Parathyroid adenoma (tissue), 2 donors: Measurements from ENCODE around the gene PRKCH.
A peak's percentile ranks its signal among the peaks of the same experiment; 100 is the strongest.
"Not testable (repeated sequence)": the region's sequence is repeated elsewhere in the genome, so short reads cannot be mapped to it uniquely, and the experiment has no call there.

Experiments
- H2AFZ ChIP-seq: fragments of 300-600 bp; sonication (generic); one replicate; pipeline ENCODE4 v1.7.0; 2017; ENCODE audit warnings: antibody characterized with exemption, mild to moderate bottlenecking
- H3K27ac ChIP-seq: fragments of 300-600 bp; sonication (generic); one replicate; pipeline ENCODE4 v1.7.0; 2017
- H3K27me3 ChIP-seq: fragments of 300-600 bp; sonication (generic); one replicate; pipeline ENCODE4 v1.7.0; 2017; ENCODE audit warnings: low read length; ENCODE audit not compliant: control insufficient read depth, insufficient read depth
- H3K36me3 ChIP-seq: fragments of 300-600 bp; sonication (generic); one replicate; pipeline ENCODE4 v1.7.0; 2017; ENCODE audit warnings: low read length; ENCODE audit not compliant: control insufficient read depth, insufficient read depth
- H3K4me1 ChIP-seq: fragments of 300-600 bp; sonication (generic); one replicate; pipeline ENCODE4 v1.7.0; 2017; ENCODE audit warnings: control low read depth
- H3K4me2 ChIP-seq: fragments of 300-600 bp; sonication (generic); one replicate; pipeline ENCODE4 v1.7.0; 2017; ENCODE audit warnings: low read length
- H3K4me3 ChIP-seq: fragments of 300-600 bp; sonication (generic); one replicate; pipeline ENCODE4 v1.7.0; 2017; ENCODE audit warnings: low read depth, low read length
- H3K79me2 ChIP-seq: fragments of 300-600 bp; sonication (generic); one replicate; pipeline ENCODE4 v1.7.0; 2017; ENCODE audit warnings: control low read depth
- H3K9ac ChIP-seq: fragments of 300-600 bp; sonication (generic); one replicate; pipeline ENCODE4 v1.7.0; 2017; ENCODE audit warnings: mild to moderate bottlenecking
- H3K9me3 ChIP-seq: fragments of 300-600 bp; sonication (generic); one replicate; pipeline ENCODE4 v1.7.0; 2017; ENCODE audit warnings: low read length; ENCODE audit not compliant: control insufficient read depth
- CTCF ChIP-seq: fragments of 300-600 bp; sonication (generic); IDR thresholded peaks from one replicate; pipeline ENCODE4 v1.7.0; 2017; ENCODE audit warnings: antibody characterized with exemption, mild to moderate bottlenecking
- donor health status: primary hyperparathyroidism.

Gene PRKCH

GRCh38 chr14:61526405-61527312, 205.3 kb downstream of the PRKCH start:
- H3K27ac ChIP-seq = peak overlapping the region; percentile 96
- H3K4me1 ChIP-seq = peaks cover 66% of the 10 kb centered on the region
- peak; percentile 3 for TF ChIP-seq CTCF
- H3K27me3 ChIP-seq = no peaks in the 10 kb centered on the region
- H3K79me2 ChIP-seq = no peaks in the 10 kb centered on the region
- peak overlapping the region; percentile 73 for H2AFZ ChIP-seq
- H3K9me3 ChIP-seq = no peaks in the 10 kb centered on the region
- no peak overlapping the region for H3K4me3 ChIP-seq
- H3K36me3 ChIP-seq = no peaks in the 10 kb centered on the region
- H3K4me2 ChIP-seq = peak overlapping the region; percentile 7
- no peak overlapping the region for H3K9ac ChIP-seq

- Histone ChIP-seq H3K36me3 (no peaks in the 10 kb centered on the region), H3K27ac (peak overlapping the region; percentile 96), H3K4me2 (peak overlapping the region; percentile 7), H2AFZ (peak overlapping the region; percentile 73), H3K4me3 (no peak overlapping the region), H3K9me3 (no peaks in the 10 kb centered on the region), H3K9ac (no peak overlapping the region), H3K27me3 (no peaks in the 10 kb centered on the region), H3K79me2 (no peaks in the 10 kb centered on the region), H3K4me1 (peaks cover 73% of the 10 kb centered on the region)
- TF ChIP-seq CTCF = no peak
Measured at GRCh38 chr14:61527325-61528100, 206.1 kb downstream of the PRKCH start.

GRCh38 chr14:61528591-61529021, 207.2 kb downstream of the PRKCH start:
- no peak overlapping the region for H3K4me3 ChIP-seq
- H2AFZ ChIP-seq = no peak overlapping the region
- no peaks in the 10 kb centered on the region for H3K9me3 ChIP-seq
- H3K9ac ChIP-seq = no peak overlapping the region
- H3K36me3 ChIP-seq = no peaks in the 10 kb centered on the region
- peaks cover 76% of the 10 kb centered on the region for H3K4me1 ChIP-seq
- peak overlapping the region; percentile 17 for H3K4me2 ChIP-seq
- H3K27me3 ChIP-seq = no peaks in the 10 kb centered on the region
- no peaks in the 10 kb centered on the region for H3K79me2 ChIP-seq
- TF ChIP-seq CTCF = no peak
- H3K27ac ChIP-seq = peak overlapping the region; percentile 96

- H3K9me3 ChIP-seq, H3K79me2 ChIP-seq: not testable (repeated sequence)
- peaks cover 79% of the 10 kb centered on the region for H3K4me1 ChIP-seq
Measured at GRCh38 chr14:61529360-61529759, 208.0 kb downstream of the PRKCH start.

GRCh38 chr14:61530296-61530695, 208.9 kb downstream of the PRKCH start:
- no peak overlapping the region for H2AFZ ChIP-seq
- no peak overlapping the region for H3K4me2 ChIP-seq
- no peaks in the 10 kb centered on the region for H3K9me3 ChIP-seq
- H3K27ac ChIP-seq = no peak overlapping the region
- H3K79me2 ChIP-seq = no peaks in the 10 kb centered on the region
- no peaks in the 10 kb centered on the region for H3K27me3 ChIP-seq
- peaks cover 74% of the 10 kb centered on the region for H3K4me1 ChIP-seq
- H3K36me3 ChIP-seq = no peaks in the 10 kb centered on the region
- H3K4me3 ChIP-seq = no peak overlapping the region
- H3K9ac ChIP-seq = no peak overlapping the region
- TF ChIP-seq CTCF = no peak

More at GRCh38 chr14:61529360-61529759, 208.0 kb downstream of the PRKCH start:
- not testable (repeated sequence) for H3K9ac ChIP-seq, H3K4me2 ChIP-seq, H3K36me3 ChIP-seq, H3K27me3 ChIP-seq, H3K27ac ChIP-seq, H2AFZ ChIP-seq, H3K4me3 ChIP-seq
